ENCODE data around the gene DNAH7. TPM values are rescaled to one million over a fixed set of nuclear protein-coding genes. Genes with fewer than 3 reads are reported as not detected.

Gene DNAH7
- total RNA-seq, 1 donor from 2014 or later, result 2.6 TPM

DNA sequence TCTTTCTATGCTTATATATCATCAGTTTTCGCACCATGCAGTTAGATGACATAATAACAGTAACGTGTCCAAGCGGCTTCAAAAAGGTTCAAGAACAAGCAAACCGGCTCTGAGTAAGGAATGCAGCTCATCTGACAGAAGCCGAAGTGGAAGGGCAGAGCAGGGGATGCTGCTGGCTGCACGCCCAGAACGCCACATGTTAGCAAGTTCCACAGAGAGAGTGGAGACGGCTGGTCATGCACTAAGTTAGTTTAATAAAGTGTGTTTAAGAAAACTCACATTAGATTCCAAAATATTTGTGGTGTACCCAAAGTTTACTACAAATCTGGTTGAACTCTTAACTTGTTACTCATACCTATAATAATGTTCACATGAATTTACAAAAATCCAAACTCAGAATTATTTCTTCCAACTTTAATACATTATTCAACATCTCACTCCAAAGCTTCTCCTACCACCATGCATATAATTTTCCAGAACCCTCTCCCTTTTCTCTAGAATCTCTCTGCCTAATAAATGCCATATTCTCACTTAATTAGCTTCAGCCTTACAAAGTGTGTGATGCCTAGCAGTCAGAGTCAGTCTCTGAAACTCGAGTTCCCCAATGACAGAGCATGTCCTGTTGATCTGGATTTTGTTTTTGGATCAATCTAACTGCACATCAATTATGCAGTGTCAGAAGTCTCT, 170.0 kb downstream of the DNAH7 start:
- no peaks in the 10 kb centered on the region for H3K4me1 Mint-ChIP-seq (ENCODE audit: unreplicated experiment)
- no peak overlapping the region for H3K4me3 Mint-ChIP-seq (ENCODE audit: unreplicated experiment)
- DNase-seq (ENCODE audit: low spot score), result no peak
- H3K36me3 Mint-ChIP-seq (ENCODE audit: low read depth, unreplicated experiment), result no peaks in the 10 kb centered on the region
- H3K27me3 Mint-ChIP-seq (ENCODE audit: unreplicated experiment), result no peaks in the 10 kb centered on the region
- TF ChIP-seq, protein P1, sequence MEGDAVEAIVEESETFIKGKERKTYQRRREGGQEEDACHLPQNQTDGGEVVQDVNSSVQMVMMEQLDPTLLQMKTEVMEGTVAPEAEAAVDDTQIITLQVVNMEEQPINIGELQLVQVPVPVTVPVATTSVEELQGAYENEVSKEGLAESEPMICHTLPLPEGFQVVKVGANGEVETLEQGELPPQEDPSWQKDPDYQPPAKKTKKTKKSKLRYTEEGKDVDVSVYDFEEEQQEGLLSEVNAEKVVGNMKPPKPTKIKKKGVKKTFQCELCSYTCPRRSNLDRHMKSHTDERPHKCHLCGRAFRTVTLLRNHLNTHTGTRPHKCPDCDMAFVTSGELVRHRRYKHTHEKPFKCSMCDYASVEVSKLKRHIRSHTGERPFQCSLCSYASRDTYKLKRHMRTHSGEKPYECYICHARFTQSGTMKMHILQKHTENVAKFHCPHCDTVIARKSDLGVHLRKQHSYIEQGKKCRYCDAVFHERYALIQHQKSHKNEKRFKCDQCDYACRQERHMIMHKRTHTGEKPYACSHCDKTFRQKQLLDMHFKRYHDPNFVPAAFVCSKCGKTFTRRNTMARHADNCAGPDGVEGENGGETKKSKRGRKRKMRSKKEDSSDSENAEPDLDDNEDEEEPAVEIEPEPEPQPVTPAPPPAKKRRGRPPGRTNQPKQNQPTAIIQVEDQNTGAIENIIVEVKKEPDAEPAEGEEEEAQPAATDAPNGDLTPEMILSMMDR (IDR thresholded peaks at IDR 0.05; ENCODE audit: unreplicated experiment), result no peak
- no peaks in the 10 kb centered on the region for H3K9me3 Mint-ChIP-seq (ENCODE audit: unreplicated experiment)
- H3K27ac Mint-ChIP-seq (ENCODE audit: unreplicated experiment), result no peak overlapping the region

DNA sequence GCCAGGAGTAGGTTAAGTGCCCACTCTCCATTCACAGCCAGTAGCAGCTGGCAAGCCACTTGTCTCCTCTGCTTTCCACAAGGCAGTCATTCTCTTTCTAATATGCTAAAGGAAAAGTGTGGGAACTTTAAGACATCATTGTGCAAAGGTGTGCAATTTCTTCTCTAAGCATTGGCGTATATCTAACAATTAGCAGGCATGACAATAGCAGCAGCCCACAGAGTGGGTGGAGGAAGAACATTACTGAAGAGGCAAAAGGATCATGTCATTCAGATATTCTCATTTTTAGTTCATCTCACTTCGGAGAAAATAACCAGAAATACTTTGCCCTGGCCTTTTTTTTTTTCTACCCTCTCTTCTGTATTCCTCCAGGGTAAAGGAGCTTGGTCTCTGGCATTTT, 177.6 kb downstream of the DNAH7 start:
- TF ChIP-seq, protein P1 (IDR thresholded peaks at IDR 0.05; ENCODE audit: unreplicated experiment), result no peak
- Mint-ChIP-seq H3K27ac (ENCODE audit: unreplicated experiment) (no peak overlapping the region), H3K36me3 (ENCODE audit: low read depth, unreplicated experiment) (no peaks in the 10 kb centered on the region), H3K4me1 (ENCODE audit: unreplicated experiment) (no peaks in the 10 kb centered on the region), H3K4me3 (ENCODE audit: unreplicated experiment) (no peak overlapping the region), H3K9me3 (ENCODE audit: unreplicated experiment) (no peaks in the 10 kb centered on the region), H3K27me3 (ENCODE audit: unreplicated experiment) (no peaks in the 10 kb centered on the region)
- no peak for DNase-seq (ENCODE audit: low spot score)

DNA sequence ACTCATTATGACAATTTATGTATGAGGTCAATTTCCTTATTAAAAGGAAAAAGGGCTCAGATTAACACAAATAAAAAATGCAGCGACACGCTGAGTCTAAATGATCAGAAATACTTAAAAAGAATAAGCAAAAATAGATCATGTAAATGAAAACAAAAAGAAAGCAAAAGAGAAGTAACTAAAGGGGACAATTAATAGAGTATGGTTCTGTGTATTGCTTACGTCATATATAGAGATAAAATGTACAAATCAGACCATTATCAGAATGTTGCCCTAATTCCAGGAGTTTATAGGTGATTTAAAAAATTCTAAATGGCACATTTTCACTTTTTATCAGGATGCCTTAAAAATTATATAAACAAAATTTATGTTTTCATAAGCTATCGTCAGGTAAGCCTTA, 189.5 kb downstream of the DNAH7 start:
- no peak overlapping the region for H3K4me3 Mint-ChIP-seq (ENCODE audit: unreplicated experiment)

DNA sequence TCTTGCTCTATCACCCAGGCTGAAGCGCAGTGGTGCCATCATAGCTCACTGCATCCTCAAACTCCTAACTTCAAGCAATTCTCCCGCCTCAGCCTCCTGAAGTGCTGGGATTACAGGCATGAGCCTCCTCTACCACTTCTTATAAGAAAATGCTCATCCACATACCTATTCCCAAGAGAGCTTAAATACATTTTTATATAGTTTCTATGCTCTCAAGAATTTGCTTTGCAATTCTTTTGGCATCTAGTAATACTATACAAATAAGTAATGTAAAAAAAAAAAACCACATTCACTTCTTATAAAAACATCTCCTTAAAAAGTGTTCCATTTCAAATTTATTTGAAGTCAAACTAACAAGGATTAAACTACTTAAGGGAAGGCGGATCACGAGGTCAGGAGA, 197.3 kb downstream of the DNAH7 start:
- Mint-ChIP-seq H3K4me3 (ENCODE audit: unreplicated experiment) (no peak overlapping the region), H3K9me3 (ENCODE audit: unreplicated experiment) (no peaks in the 10 kb centered on the region), H3K36me3 (ENCODE audit: low read depth, unreplicated experiment) (no peaks in the 10 kb centered on the region), H3K4me1 (ENCODE audit: unreplicated experiment) (no peaks in the 10 kb centered on the region), H3K27me3 (ENCODE audit: unreplicated experiment) (no peaks in the 10 kb centered on the region), H3K27ac (ENCODE audit: unreplicated experiment) (no peak overlapping the region)
- DNase-seq (ENCODE audit: low spot score), result no peak
- TF ChIP-seq, protein P1 (IDR thresholded peaks at IDR 0.05; ENCODE audit: unreplicated experiment), result no peak

More for the DNA sequence above, 189.5 kb downstream of the DNAH7 start:
- Mint-ChIP-seq H3K4me1 (ENCODE audit: unreplicated experiment) (no peaks in the 10 kb centered on the region), H3K36me3 (ENCODE audit: low read depth, unreplicated experiment) (no peaks in the 10 kb centered on the region), H3K27ac (ENCODE audit: unreplicated experiment) (no peak overlapping the region), H3K27me3 (ENCODE audit: unreplicated experiment) (no peaks in the 10 kb centered on the region), H3K9me3 (ENCODE audit: unreplicated experiment) (no peaks in the 10 kb centered on the region)
- TF ChIP-seq, protein P1 (IDR thresholded peaks at IDR 0.05; ENCODE audit: unreplicated experiment), result no peak
- no peak for DNase-seq (ENCODE audit: low spot score)

DNA sequence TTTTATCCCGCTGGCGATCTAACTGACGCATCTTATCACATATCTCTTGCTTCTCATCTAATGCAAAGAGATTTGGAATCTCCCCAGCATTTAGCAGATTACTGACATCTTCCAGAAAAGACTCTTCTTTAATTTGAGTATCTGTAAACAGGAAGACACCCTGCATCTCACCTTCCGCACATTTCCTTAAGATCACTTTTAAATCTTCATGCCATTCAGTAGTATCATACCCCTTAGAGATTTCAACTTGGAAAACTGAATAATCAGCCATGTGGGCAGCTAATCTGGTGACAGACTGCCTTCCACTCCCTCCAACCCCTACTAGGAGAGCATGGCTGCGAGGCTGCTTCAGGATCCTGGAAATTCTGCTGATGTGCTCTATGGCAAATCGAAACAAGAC, 204.3 kb downstream of the DNAH7 start:
- H3K9me3 Mint-ChIP-seq (ENCODE audit: unreplicated experiment), result no peaks in the 10 kb centered on the region
- H3K27me3 Mint-ChIP-seq (ENCODE audit: unreplicated experiment), result no peaks in the 10 kb centered on the region
- TF ChIP-seq, protein P1 (IDR thresholded peaks at IDR 0.05; ENCODE audit: unreplicated experiment), result no peak
- H3K4me1 Mint-ChIP-seq (ENCODE audit: unreplicated experiment), result peaks cover 4% of the 10 kb centered on the region
- H3K4me3 Mint-ChIP-seq (ENCODE audit: unreplicated experiment), result no peak overlapping the region
- H3K27ac Mint-ChIP-seq (ENCODE audit: unreplicated experiment), result no peak overlapping the region
- H3K36me3 Mint-ChIP-seq (ENCODE audit: low read depth, unreplicated experiment), result no peaks in the 10 kb centered on the region
- DNase-seq (ENCODE audit: low spot score), result no peak
